ENCODE measurements around the gene IGFBP7.

The IGFBP7 gene

GRCh38 chr4:57075367-57075766 lies 34.8 kb downstream of the IGFBP7 start:
- no peak for DNase-seq (ENCODE audit: low spot score)
- TF ChIP-seq CTCF (IDR thresholded peaks at IDR 0.05; ENCODE audit: extremely low read depth, insufficient read depth, missing control alignments): no peak
- in situ Hi-C loops (cut with MboI; ENCODE audit: low pct_unique_long_range_greater_than_20kb, low sequenced_read_pairs, unreplicated experiment): no loop called here

GRCh38 chr4:57074744-57075143 lies 35.4 kb downstream of the IGFBP7 start:
- DNase-seq (ENCODE audit: low spot score): no peak
- TF ChIP-seq CTCF (IDR thresholded peaks at IDR 0.05; ENCODE audit: extremely low read depth, insufficient read depth, missing control alignments): no peak
- in situ Hi-C loops (cut with MboI; ENCODE audit: low pct_unique_long_range_greater_than_20kb, low sequenced_read_pairs, unreplicated experiment): no loop called here

GRCh38 chr4:57073559-57073958 lies 36.6 kb downstream of the IGFBP7 start:
- TF ChIP-seq CTCF (IDR thresholded peaks at IDR 0.05; ENCODE audit: extremely low read depth, insufficient read depth, missing control alignments): no peak
- in situ Hi-C loops (cut with MboI; ENCODE audit: low pct_unique_long_range_greater_than_20kb, low sequenced_read_pairs, unreplicated experiment): no loop called here
- no peak for DNase-seq (ENCODE audit: low spot score)

- TF ChIP-seq CTCF (IDR thresholded peaks at IDR 0.05; ENCODE audit: extremely low read depth, insufficient read depth, missing control alignments): no peak
- DNase-seq (ENCODE audit: low spot score): no peak
- in situ Hi-C loops (cut with MboI; ENCODE audit: low pct_unique_long_range_greater_than_20kb, low sequenced_read_pairs, unreplicated experiment): no loop called here
Observed at GRCh38 chr4:57071326-57071725, 38.9 kb downstream of the IGFBP7 start.

- no peak for TF ChIP-seq CTCF (IDR thresholded peaks at IDR 0.05; ENCODE audit: extremely low read depth, insufficient read depth, missing control alignments)
- DNase-seq (ENCODE audit: low spot score): no peak
- in situ Hi-C loops (cut with MboI; ENCODE audit: low pct_unique_long_range_greater_than_20kb, low sequenced_read_pairs, unreplicated experiment): no loop called here
Observed at GRCh38 chr4:57070461-57070860, 39.7 kb downstream of the IGFBP7 start.

GRCh38 chr4:57068237-57068981 lies 41.8 kb downstream of the IGFBP7 start:
- no peak for TF ChIP-seq CTCF (IDR thresholded peaks at IDR 0.05; ENCODE audit: extremely low read depth, insufficient read depth, missing control alignments)
- DNase-seq (ENCODE audit: low spot score): no peak
- in situ Hi-C loops (cut with MboI; ENCODE audit: low pct_unique_long_range_greater_than_20kb, low sequenced_read_pairs, unreplicated experiment): no loop called here
